ENCODE data around the gene C12orf43. TPM values are rescaled to one million over a fixed set of nuclear protein-coding genes. Genes with fewer than 3 reads are reported as not detected.

The C12orf43 gene
- total and polyA plus RNA-seq, 2 of the 4 experiments (the other 2 are of a cell fraction) = 12.5 to 13.5 TPM

GRCh38 chr12:121061831-121062230, 45.5 kb upstream of the C12orf43 start:
- Histone ChIP-seq H3K14ac (replicated peaks; ENCODE audit: low read depth, low read length) (no peak overlapping the region), H4K91ac (ENCODE audit: insufficient read depth, low read depth, low read length) (no peak overlapping the region), H3K4me1 (ENCODE audit: control insufficient read depth, insufficient read depth, low read length) (no peaks in the 10 kb centered on the region), H2BK120ac (ENCODE audit: low read depth, low read length) (no peak overlapping the region), H3K4me3 (ENCODE audit: insufficient read depth, low read depth, low read length) (no peak overlapping the region), H4K5ac (ENCODE audit: low read depth, low read length) (no peak overlapping the region), H2BK15ac (ENCODE audit: low read depth, low read length) (no peak overlapping the region), H2BK20ac (ENCODE audit: low read depth, low read length) (no peak overlapping the region), H2BK5ac (ENCODE audit: low read depth, low read length, poor library complexity, severe bottlenecking) (no peak overlapping the region), H3K56ac (ENCODE audit: extremely low read depth, insufficient read depth, low read length) (no peak overlapping the region), H3K27me3 (ENCODE audit: control insufficient read depth, insufficient read depth, low read length) (peaks cover 10% of the 10 kb centered on the region), H3K18ac (ENCODE audit: low read depth, low read length) (no peak overlapping the region), H3K79me1 (ENCODE audit: low read depth in 1 of 2, low read length in 2 of 2) (no peaks in the 10 kb centered on the region), H3K4me2 (ENCODE audit: low read depth, low read length) (no peak overlapping the region), H3K27ac (ENCODE audit: insufficient read depth, low read length) (no peak overlapping the region), H2AK9ac (replicated peaks; ENCODE audit: low read depth, low read length, poor library complexity) (no peak overlapping the region), H3K36me3 (ENCODE audit: control insufficient read depth, insufficient read depth, low read length) (no peaks in the 10 kb centered on the region), H4K20me1 (ENCODE audit: insufficient read depth, low read length) (no peaks in the 10 kb centered on the region), H3K4ac (ENCODE audit: low read depth, low read length) (no peak overlapping the region), H2AK5ac (ENCODE audit: low read depth, low read length) (no peak overlapping the region), H3K9me3 (ENCODE audit: control insufficient read depth, insufficient read depth, low read length) (no peaks in the 10 kb centered on the region), H4K8ac (ENCODE audit: low read depth in 2 of 2, low read length in 2 of 2) (no peak overlapping the region), H2AFZ (replicated peaks; ENCODE audit: low read length, poor library complexity) (no peak overlapping the region), H3K9me1 (ENCODE audit: insufficient read depth, low read length) (no peaks in the 10 kb centered on the region), H3K9ac (ENCODE audit: low read depth, low read length) (no peak overlapping the region), H3K23ac (ENCODE audit: low read depth, low read length) (no peak overlapping the region)
- TF ChIP-seq RCOR1 (IDR thresholded peaks at IDR 0.05; ENCODE audit: insufficient replicate concordance, low read length) (no peak), MXI1 (IDR thresholded peaks at IDR 0.05; ENCODE audit: borderline replicate concordance, low read depth, low read length) (no peak), CHD1 (IDR thresholded peaks at IDR 0.05; ENCODE audit: low read depth, low read length) (no peak), ELK1 (IDR thresholded peaks at IDR 0.05; ENCODE audit: borderline replicate concordance, low read depth, low read length) (no peak), RAD21 (IDR thresholded peaks at IDR 0.05; ENCODE audit: low read length) (peak; percentile 49), SMC3 (IDR thresholded peaks at IDR 0.05; ENCODE audit: low read depth, low read length) (no peak), NFE2L2 (IDR thresholded peaks at IDR 0.05; ENCODE audit: low read depth, low read length) (no peak), MAFK (IDR thresholded peaks at IDR 0.05; ENCODE audit: low read depth, low read length) (no peak), FOS (IDR thresholded peaks at IDR 0.05; ENCODE audit: low read depth, low read length) (no peak), CEBPB (IDR thresholded peaks at IDR 0.05; ENCODE audit: low read depth, low read length) (no peak), CTCF (conservative IDR thresholded peaks at IDR 0.05; ENCODE audit: low read depth, low read length) (peak; percentile 43), MAZ (IDR thresholded peaks at IDR 0.05; ENCODE audit: borderline replicate concordance, low read depth, low read length) (no peak)
- ATAC-seq (ENCODE audit: low read depth) = no peak
- intact Hi-C loops (cut with micrococcal nuclease) = loop anchor here (2.0 to 5.0 kb wide), 3 partner anchors 35 to 620 kb away; no protein-coding TSS in a partner anchor
- dilution Hi-C loops (cut with HindIII; ENCODE audit: low sequenced_read_pairs, unreplicated experiment) = no loop called here
- DNase-seq = peak; percentile 13
- ChIA-PET CTCF (interaction anchor here (0.6 kb wide), 2 partner anchors 208 to 381 kb away, joined by 3 to 6 read pairs; no protein-coding TSS in a partner anchor), POLR2A (ENCODE audit: unreplicated experiment) (no interaction called here)
- in situ Hi-C loops (cut with MboI; ENCODE audit: low sequenced_read_pairs) = no loop called here
- WGBS, 2 experiments (ENCODE audit: extremely low coverage in 2 of 2, insufficient read length in 1 of 2) = no CpG with 5 or more reads among the region's 2 CpGs
- no TSS peak for BruUV-seq (replicated peaks)
